Heart right ventricle (tissue), 16 donors: ENCODE results near the gene DNAH17. TPM values are rescaled to one million over a fixed set of nuclear protein-coding genes. Genes with fewer than 3 reads are reported as not detected.

Source experiments
- ATAC-seq, 8 donors: fragments of 200-7000 bp; cut with Tn5 transposase; one replicate each; pipeline ENCODE4 v1.9.1; 2020; ENCODE audit warnings: mild to moderate bottlenecking in 8 of 8, moderate library complexity in 8 of 8, moderate number of reproducible peaks in 1 of 8
- DNase-seq, 2 donors: peaks; one replicate each; pipeline ENCODE4 v3.0.0-alpha.2; 2020
- H3K27ac ChIP-seq, 10 donors: fragments of 200-600 bp; sonication (generic) in 2 of 10; one replicate each; pipeline versions ENCODE4 v1.5.0 to v1.8.0; 2020 to 2022; ENCODE audit warnings: mild to moderate bottlenecking in 3 of 10
- H3K27me3 ChIP-seq, 7 donors: fragments of 200-600 bp; one replicate each; pipeline ENCODE4 v1.8.0; 2021 to 2022; ENCODE audit warnings: mild to moderate bottlenecking in 2 of 7
- H3K36me3 ChIP-seq, 9 donors: fragments of 200-600 bp; sonication (generic) in 1 of 9; one replicate each; pipeline versions ENCODE4 v1.5.0 to v1.8.0; 2020 to 2022; ENCODE audit warnings: mild to moderate bottlenecking in 2 of 9
- H3K4me1 ChIP-seq, 9 donors: fragments of 200-600 bp; sonication (generic) in 1 of 9; one replicate each; pipeline versions ENCODE4 v1.5.0 to v1.8.0; 2020 to 2022; ENCODE audit warnings: mild to moderate bottlenecking in 4 of 9
- H3K4me3 ChIP-seq, 10 donors: fragments of 200-600 bp; sonication (generic) in 2 of 10; one replicate each; pipeline versions ENCODE4 v1.5.0 to v1.8.0; 2020 to 2022; ENCODE audit warnings: mild to moderate bottlenecking in 7 of 10, moderate library complexity in 2 of 10
- H3K9me3 ChIP-seq, 11 donors: fragments of 200-600 bp in 10 of 11; sonication (generic) in 2 of 11; one replicate each; pipeline versions ENCODE4 v1.5.0 to v1.8.0; 2013 to 2022; ENCODE audit warnings: mild to moderate bottlenecking in 2 of 11, control low read depth in 1 of 11, moderate library complexity in 1 of 11
- WGBS, 2 donors: extraction: QIAGEN DNeasy Blood & Tissue Kit; methylation state at CpG; one replicate each; pipeline ENCODE4 v1.1.7; 2013; ENCODE audit warnings: inconsistent platforms in 1 of 2; 5-methylcytosine and 5-hydroxymethylcytosine counted together
- intact Hi-C, 10 donors: fragments of 100-400 bp; cut with DNase I; formaldehyde crosslinking; loops; one replicate each; pipeline versions ENCODE4 v1.11.1 to v1.14.2; 2022
- polyA plus RNA-seq, 2 donors: library from polyadenylated mRNA; stranded (reverse); fragments of 200-250 nt; gene quantifications; one replicate each; pipeline ENCODE4 v1.2.3, GENCODE V29; 2013
- total RNA-seq, 10 donors: library from RNA; stranded (reverse); fragmentation: NEBNext Ultra II Directional in 3 of 10; extraction: Animal tissue kit (Norgen Biotek cat#: 25700) in 3 of 10; gene quantifications; one replicate each; pipeline versions ENCODE4 v1.2.1 to v1.2.4, GENCODE V29; 2021 to 2023
- TF ChIP-seq, protein P1 (sequence below), 9 donors: fragments of 200-600 bp; sonication (generic) in 2 of 9; IDR thresholded peaks; one replicate each; pipeline versions ENCODE4 v1.5.0 to v1.8.0; 2021 to 2022; ENCODE audit warnings: antibody characterized with exemption in 9 of 9, mild to moderate bottlenecking in 5 of 9, moderate library complexity in 1 of 9
- donor health status: Arrhythmogenic right ventricular cardiomyopathy.
- donor health status: ischemic (EF 13 %, LVEDD 7.1; RV severe dilation, severe dysfunction).
- donor health status: healthy with polysubstance abuse.
- donor health status: DM: no; HTN: yes; CAD: no.
- donor health status: DM: no; HTN: no; CAD: no.
- donor health status: ischemic (EF 25% LVEDD 6.9; RV normal size, moderate dysfunction).
- donor health status: ischemic (EF 25% LVEDD 5.7; RV mildly dilated, moderate dysfunction).
- donor health status: healthy.
- donor health status: DM: yes; HTN: yes; CAD: no.
- donor health status: Ischemic cardiomyopathy.
- donor health status: ischemic (EF 35%, LVEDD 5.7; RV mildly dilated, moderate dysfunction).
- donor health status: nonischemic (EF 11% LVEDD 7.7; RV severe dilation, severe dysfunction).
- donor health status: DM: yes; HTN: yes; CAD: no.
- donor health status: PGD.
- donor health status: ischemic (EF 29% LVEDD 5.4; RV normal size, mild dysfunction).
- donor health status: nonischemic (EF 23%, LVEDD 6.1; RV moderate dilation, normal function).

Gene DNAH17
- total and polyA plus RNA-seq, 12 donors = 0.05 to 0.30 (median 0.09) TPM; not detected in 4

DNA sequence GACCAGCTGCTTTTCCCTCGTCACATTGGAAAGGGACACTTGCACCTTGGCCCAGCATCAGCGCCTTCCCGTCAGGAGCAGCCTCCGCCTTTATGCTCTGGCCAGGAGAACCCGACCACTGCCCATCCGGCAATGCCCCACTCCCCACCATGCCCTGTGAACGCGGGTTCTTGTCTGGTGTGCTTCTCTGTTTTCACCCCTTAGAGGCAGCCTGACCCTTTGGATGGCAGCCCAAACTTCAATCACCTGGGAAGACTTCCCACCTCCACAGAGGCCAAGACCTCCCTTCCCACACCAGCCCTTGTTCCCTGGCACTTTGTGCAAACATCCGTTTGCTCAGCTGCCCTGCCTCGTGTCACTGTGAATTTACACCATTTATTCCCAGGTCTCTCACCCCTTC is 87.0 kb downstream of the DNAH17 start:
- Histone ChIP-seq H3K27ac (no peak overlapping the region), H3K4me1 (peaks cover 0 to 7% (median 0%) of the 10 kb centered on the region in 9 donors), H3K9me3 (no peaks in the 10 kb centered on the region), H3K27me3 (peaks cover 0 to 8% (median 0%) of the 10 kb centered on the region in 7 donors), H3K36me3 (no peaks in the 10 kb centered on the region), H3K4me3 (no peak overlapping the region)
- DNase-seq = no peak
- TF ChIP-seq, protein P1, sequence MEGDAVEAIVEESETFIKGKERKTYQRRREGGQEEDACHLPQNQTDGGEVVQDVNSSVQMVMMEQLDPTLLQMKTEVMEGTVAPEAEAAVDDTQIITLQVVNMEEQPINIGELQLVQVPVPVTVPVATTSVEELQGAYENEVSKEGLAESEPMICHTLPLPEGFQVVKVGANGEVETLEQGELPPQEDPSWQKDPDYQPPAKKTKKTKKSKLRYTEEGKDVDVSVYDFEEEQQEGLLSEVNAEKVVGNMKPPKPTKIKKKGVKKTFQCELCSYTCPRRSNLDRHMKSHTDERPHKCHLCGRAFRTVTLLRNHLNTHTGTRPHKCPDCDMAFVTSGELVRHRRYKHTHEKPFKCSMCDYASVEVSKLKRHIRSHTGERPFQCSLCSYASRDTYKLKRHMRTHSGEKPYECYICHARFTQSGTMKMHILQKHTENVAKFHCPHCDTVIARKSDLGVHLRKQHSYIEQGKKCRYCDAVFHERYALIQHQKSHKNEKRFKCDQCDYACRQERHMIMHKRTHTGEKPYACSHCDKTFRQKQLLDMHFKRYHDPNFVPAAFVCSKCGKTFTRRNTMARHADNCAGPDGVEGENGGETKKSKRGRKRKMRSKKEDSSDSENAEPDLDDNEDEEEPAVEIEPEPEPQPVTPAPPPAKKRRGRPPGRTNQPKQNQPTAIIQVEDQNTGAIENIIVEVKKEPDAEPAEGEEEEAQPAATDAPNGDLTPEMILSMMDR (IDR thresholded peaks at IDR 0.05) = no peak
- WGBS, 2 donors = 82 to 87% methylated on average over 10 of the region's 10 CpGs
- intact Hi-C loops = loop anchor here in 4 of 10 donors (10.0 kb wide), 5 partner anchors 115 to 485 kb away; partner anchors contain the start of gene LGALS3BP (in 1 of the 4)
- no peak for ATAC-seq

DNA sequence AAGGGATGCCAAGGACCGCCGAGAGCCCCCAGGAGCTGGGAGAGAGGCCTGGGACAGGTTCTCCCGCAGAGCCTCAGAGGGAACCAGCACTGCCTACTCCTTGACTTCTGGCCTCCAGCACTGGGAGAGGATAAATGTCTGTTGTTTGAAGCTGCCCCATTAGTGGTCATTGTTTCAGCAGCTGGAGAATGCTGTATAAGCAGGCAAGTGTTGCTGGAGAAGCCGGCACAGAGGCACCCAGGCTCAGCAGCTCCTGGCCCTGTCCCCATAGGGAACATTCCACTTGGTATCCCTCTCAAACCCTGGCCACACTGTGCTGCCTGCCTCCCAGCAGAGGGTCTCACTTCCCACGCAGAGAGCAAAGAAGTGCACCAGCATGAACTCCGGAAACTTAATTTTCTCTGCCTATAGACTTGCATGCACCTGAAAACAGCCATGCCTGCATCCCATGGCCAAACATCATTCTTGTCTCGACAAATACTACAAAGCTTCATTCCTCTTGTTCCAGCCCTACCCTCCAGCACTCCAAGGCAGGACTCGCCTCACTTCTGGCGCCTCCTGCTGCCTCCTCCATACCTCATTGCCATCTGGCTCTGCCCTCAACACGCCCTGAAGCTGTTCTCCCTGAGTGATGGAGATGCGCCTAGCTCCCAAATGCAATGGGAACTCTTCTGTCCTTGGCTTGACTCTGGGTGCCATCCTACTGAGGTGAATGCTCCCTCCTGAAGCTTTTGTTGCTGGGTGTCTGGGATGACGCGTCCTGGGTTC is 88.1 kb downstream of the DNAH17 start:
- H3K27me3 ChIP-seq = peaks cover 0 to 14% (median 8%) of the 10 kb centered on the region in 7 donors
- no peak for ATAC-seq
- no peak overlapping the region for H3K4me3 ChIP-seq
- 89 to 90% methylated on average over 13 of the region's 13 CpGs for WGBS, 2 donors
- H3K36me3 ChIP-seq = no peaks in the 10 kb centered on the region
- no peak for DNase-seq
- peaks cover 0 to 17% (median 7%) of the 10 kb centered on the region in 9 donors for H3K4me1 ChIP-seq
- TF ChIP-seq, protein P1 (IDR thresholded peaks at IDR 0.05) = no peak
- no peak overlapping the region for H3K27ac ChIP-seq
- H3K9me3 ChIP-seq = no peaks in the 10 kb centered on the region
- intact Hi-C loops = no loop called here

DNA sequence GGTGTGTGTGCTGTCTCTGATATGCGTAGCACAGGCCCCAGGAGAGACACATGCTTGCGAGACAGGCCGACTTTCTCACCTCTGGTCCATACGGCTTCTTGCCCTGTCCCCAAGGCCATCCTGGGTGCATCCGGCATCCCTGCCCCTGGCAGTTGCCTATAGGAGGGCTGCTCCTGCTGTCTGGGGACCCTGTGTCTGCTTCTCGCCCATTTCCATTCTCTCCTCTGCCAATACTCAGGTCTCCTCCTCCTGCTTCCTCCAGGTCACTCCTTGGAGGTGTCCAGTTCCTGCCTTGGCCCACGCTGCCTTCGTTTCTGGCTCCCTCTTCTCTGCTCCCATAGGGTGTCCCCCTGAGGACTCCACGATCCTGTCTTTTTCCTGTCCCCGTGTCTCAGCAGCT is 89.0 kb downstream of the DNAH17 start:
- TF ChIP-seq, protein P1 (IDR thresholded peaks at IDR 0.05) = no peak

DNA sequence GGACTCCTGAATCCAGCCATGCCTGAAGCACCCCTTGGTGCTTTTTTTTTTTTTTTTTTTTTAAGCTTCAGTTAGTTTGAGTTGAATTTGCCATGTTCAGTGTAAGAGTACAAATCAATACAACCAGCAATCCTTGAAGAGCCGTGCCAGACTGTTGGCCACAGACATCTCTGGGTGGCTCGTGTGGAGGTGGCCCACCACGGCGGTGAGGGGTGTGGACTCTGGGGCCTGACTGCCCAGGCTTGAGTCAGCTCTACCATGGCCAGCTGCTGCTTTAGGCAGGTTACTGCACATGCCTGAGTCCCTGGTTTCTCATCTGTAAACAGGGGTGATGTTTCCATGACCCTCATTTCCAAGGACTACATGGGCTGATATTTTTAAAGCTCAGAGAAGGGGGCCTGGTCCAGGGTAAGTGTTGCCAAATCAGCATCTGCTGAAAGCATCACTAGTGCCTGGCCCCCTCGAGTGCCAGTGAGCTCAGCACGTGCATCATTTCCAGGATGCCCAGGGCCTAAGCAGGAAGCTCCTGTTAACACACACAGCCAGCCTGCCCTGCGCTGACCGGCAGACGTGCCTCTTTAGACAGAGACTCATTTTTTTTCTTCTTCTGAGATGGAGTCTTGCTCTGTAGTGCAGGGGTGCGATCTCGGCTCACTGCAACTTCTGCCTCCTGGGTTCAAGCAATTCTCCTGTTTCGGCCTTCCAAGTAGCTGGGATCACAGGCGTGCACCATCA is 90.1 kb downstream of the DNAH17 start:
- TF ChIP-seq, protein P1 (IDR thresholded peaks at IDR 0.05) = no peak
- Histone ChIP-seq H3K36me3 (no peaks in the 10 kb centered on the region), H3K27ac (no peak overlapping the region), H3K27me3 (peaks cover 0 to 31% (median 21%) of the 10 kb centered on the region in 7 donors), H3K4me1 (peaks cover 0 to 11% (median 8%) of the 10 kb centered on the region in 9 donors), H3K4me3 (no peak overlapping the region), H3K9me3 (no peaks in the 10 kb centered on the region)
- intact Hi-C loops = no loop called here
- no peak for DNase-seq
- no peak for ATAC-seq
- WGBS, 2 donors = 79 to 81% methylated on average over 13 of the region's 13 CpGs

More for the DNA sequence above, 89.0 kb downstream of the DNAH17 start:
- 59 to 70% methylated on average over 10 of the region's 10 CpGs for WGBS, 2 donors
- intact Hi-C loops = no loop called here
- ATAC-seq (no peak), DNase-seq (no peak)
- H3K36me3 ChIP-seq = no peaks in the 10 kb centered on the region
- H3K27ac ChIP-seq = no peak overlapping the region
- peaks cover 0 to 23% (median 16%) of the 10 kb centered on the region in 7 donors for H3K27me3 ChIP-seq
- no peak overlapping the region for H3K4me3 ChIP-seq
- H3K4me1 ChIP-seq = peaks cover 0 to 14% (median 8%) of the 10 kb centered on the region in 9 donors
- no peaks in the 10 kb centered on the region for H3K9me3 ChIP-seq
